ENCODE data around the gene SLC25A21. TPM values are rescaled to one million over a fixed set of nuclear protein-coding genes. Genes with fewer than 3 reads are reported as not detected.
"Not testable (repeated sequence)": the region's sequence is repeated elsewhere in the genome, so short reads cannot be mapped to it uniquely, and the experiment has no call there.

Gene SLC25A21
- not detected for total RNA-seq

DNA sequence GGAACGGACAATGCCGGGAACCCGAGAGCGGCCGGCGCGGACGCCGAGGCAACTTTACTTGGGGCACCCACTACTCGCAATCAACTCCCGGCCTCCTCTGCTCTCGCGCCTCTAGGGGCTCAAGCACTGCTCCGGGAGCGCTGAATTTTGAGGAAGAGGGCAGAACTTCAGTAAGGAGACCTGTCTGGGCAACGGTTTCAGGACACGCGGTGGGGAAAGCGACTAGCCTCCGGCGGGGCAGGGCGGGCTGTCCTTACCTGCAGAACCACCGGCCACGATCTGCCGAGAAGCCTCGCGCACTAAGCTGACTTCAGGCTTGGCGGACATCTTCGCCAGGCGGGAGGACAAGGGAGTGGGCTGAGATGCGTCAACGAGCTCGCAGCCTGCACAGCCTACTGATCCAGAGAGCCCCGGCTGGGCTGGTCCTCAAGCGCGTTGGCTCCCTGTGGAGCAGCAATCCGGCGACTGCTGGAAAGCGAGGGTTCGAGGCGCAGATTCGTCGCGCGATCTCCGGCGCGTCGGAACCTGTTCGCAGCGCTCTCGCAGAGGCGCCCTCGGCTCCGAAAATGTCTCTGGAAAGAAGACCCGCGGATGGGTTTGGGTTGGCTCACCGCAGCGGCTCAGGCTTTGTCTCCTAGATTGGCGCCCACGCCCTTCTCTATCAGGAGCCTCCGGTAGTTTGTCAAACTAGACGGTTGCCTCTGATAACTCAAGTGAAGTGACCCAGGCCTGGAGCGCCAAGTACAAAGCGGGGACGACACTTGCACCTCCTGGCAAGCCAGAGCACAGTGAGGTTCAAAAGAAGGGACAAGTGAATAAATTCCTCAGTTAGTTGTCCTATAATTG, at the start of gene SLC25A21:
TSS of gene SLC25A21 (minus strand) at position 583 of the 846 bp plus-strand sequence.
- no peaks in the 10 kb centered on the region for H3K4me1 ChIP-seq (ENCODE audit: insufficient read depth, low read length)
- peaks cover 25% of the 10 kb centered on the region for H3K27me3 ChIP-seq (ENCODE audit: insufficient read depth, low read length)
- no peaks in the 10 kb centered on the region for H3K9me3 ChIP-seq (ENCODE audit: low read depth, low read length)
- H3K4me3 ChIP-seq (ENCODE audit: low read length): no peak within 1 kb of the TSS

DNA sequence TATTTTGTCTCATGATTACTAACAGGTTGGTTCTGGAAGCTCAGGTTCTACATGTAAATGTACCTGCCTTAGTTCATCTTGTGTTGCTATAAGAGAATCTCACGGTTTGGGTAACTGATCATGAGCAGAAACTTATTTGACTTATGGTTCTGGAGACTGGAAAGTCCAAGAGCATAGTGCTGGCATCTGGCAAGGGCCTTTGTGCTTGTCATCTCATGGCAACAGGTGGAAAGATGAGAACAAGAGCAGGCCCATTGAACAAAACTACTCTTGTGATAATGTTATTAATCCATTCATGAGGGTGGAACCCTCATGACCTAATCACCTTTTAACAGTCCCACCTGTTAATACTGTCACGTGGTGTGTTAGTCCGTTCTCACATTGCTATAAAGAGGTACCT, 48.7 kb upstream of the SLC25A21 start:
- Histone ChIP-seq H3K4me3 (ENCODE audit: low read length) (no peak overlapping the region), H3K27me3 (ENCODE audit: insufficient read depth, low read length) (no peaks in the 10 kb centered on the region), H3K9me3 (ENCODE audit: low read depth, low read length) (no peaks in the 10 kb centered on the region), H3K4me1 (ENCODE audit: insufficient read depth, low read length) (no peaks in the 10 kb centered on the region)

DNA sequence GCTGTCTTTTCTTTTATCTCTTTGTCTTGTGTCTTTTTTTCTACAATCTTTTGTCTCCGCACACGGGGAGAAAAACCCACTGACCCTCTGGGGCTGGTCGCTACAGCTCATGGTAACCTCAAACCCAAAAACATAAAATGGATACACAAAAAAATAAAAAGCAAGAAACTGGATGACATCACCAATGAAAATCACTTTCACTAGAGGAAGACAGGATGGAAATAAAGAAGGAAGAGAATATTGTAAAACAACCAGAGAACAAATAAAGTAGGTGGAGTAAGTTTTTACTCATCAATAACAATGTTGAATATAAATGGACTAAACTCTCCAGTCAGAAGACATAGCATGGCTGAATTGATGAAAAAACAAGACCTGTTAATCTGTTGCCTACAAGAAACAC, 42.9 kb upstream of the SLC25A21 start:
- no peaks in the 10 kb centered on the region for H3K9me3 ChIP-seq (ENCODE audit: low read depth, low read length)
- H3K4me3 ChIP-seq (ENCODE audit: low read length): no peak overlapping the region
- no peaks in the 10 kb centered on the region for H3K27me3 ChIP-seq (ENCODE audit: insufficient read depth, low read length)
- H3K4me1 ChIP-seq (ENCODE audit: insufficient read depth, low read length): no peaks in the 10 kb centered on the region

DNA sequence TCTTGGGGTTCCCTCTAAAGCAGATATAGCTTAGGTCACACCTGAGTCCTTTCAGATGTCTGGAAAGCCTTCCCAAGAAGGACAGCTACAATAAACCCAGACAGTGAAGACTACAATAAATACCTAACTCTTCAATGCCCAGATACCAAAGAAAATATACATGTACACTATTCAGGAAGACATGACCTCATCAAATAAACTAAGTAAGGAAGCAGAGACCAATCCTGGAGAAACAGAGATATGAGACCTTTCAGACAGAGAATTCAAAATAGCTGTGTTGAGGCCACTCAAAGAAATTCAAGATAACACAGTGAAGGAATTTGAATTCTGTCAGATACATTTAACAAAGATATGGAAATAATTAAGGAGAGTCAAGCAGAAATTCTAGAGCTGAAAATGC, 40.6 kb upstream of the SLC25A21 start:
- Histone ChIP-seq H3K4me1 (ENCODE audit: insufficient read depth, low read length) (no peaks in the 10 kb centered on the region), H3K27me3 (ENCODE audit: insufficient read depth, low read length) (no peaks in the 10 kb centered on the region), H3K9me3 (ENCODE audit: low read depth, low read length) (no peaks in the 10 kb centered on the region), H3K4me3 (ENCODE audit: low read length) (no peak overlapping the region)

DNA sequence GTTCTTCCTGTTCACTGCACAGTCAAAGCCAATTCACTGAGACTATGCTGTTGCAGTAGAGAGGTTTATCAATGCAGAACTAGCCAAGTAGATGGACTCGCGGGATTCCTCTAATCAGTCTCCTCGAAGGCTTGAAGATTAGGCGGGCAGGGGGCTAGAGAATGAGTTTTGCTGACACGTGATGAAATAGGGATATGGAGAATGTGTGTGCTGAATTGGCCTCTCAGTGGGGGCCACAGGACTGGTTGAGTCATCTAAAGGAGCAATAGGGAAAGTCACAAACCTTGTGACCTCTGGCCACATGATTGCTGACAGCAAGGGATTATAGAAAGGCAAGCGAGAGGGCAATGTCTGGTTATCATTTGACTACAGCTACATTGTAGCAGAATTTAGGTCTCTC, 38.0 kb upstream of the SLC25A21 start:
- Histone ChIP-seq H3K27me3 (ENCODE audit: insufficient read depth, low read length) (no peaks in the 10 kb centered on the region), H3K4me1 (ENCODE audit: insufficient read depth, low read length) (no peaks in the 10 kb centered on the region), H3K4me3 (ENCODE audit: low read length) (no peak overlapping the region), H3K9me3 (ENCODE audit: low read depth, low read length) (no peaks in the 10 kb centered on the region)

DNA sequence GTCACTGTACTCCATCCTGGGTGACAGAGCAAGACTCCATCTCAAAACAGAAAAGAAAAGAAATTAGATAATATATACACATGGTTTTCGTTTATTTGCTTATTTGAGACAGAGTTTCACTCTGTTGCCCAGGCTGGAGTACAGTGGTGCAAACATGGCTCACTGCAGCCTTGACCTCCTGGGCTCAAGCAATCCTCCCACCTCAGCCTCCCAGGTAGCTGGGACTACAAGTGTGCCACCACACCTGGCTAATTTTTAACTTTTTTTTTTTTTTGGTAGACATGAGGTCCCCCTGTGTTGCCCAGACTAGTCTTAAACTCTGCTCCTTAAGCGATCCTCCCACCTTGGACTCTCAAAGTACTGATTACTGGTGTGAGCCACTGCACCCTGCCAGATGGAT, 37.2 kb upstream of the SLC25A21 start:
- not testable (repeated sequence) for H3K27me3 ChIP-seq (ENCODE audit: insufficient read depth, low read length); H3K9me3 ChIP-seq (ENCODE audit: low read depth, low read length); H3K4me3 ChIP-seq (ENCODE audit: low read length); H3K4me1 ChIP-seq (ENCODE audit: insufficient read depth, low read length)

DNA sequence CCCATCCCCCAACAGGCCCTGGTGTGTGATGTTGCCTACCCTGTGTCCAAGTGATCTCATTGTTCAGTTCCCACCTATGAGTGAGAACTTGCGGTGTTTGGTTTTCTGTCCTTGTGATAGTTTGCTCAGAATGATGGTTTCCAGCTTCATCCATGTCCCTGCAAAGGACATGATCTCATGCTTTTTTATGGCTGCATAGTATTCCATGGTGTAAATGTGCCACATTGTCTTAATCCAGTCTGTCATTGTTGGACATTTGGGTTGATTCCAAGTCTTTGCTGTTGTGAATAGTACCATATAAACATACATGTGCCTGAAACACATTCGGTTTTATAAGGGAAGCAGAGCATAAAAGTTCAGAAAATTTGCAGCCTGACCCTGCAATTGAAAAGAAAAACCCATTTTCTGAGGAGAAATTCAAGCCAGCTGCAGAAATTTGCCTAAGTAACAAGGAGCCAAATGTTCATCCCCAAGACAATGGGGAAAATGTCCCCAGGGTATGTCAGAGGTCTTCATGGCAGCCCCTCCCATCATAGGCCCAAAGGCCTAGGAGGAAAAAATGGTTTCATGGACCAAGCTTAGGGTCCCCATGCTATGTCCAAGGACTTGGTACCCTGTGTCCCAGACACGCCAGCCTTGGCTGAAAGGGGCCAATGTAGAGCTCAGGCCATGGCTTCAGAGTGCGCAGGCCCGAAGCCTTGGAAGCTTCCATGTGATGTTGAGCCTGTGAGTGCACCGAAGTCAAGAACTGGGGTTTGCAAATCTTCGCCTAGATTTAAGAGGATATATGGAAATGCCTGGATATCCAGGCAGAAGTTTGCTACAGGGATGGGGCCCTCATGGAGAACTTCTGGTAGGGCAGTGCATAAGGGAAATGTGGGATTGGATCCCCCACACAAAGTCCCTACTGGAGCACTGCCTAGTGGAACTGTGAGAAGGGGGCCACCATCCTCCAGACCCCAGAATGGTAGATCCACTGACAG, 33.5 kb upstream of the SLC25A21 start:
- not testable (repeated sequence) for H3K27me3 ChIP-seq (ENCODE audit: insufficient read depth, low read length); H3K4me1 ChIP-seq (ENCODE audit: insufficient read depth, low read length); H3K4me3 ChIP-seq (ENCODE audit: low read length); H3K9me3 ChIP-seq (ENCODE audit: low read depth, low read length)

DNA sequence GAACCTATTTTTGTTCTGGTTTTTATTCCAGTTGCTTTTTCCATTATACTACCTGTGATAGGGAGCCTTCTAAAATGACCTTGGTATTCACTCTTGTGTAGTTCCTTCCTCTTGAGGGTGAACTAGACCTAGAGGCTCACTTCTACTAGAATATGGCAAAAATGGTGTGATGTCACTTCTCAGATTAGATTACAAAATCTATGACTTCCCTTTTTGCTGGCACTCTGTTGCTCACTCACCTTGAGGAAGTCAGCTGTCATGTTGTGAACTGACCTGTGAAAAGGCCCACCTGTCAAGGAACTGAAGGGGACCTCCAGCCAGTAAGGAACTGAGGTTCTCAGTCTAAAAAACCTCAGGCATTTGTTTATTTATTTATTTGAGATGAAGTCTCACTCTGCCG, 31.0 kb upstream of the SLC25A21 start:
- H3K9me3 ChIP-seq (ENCODE audit: low read depth, low read length): no peaks in the 10 kb centered on the region
- H3K4me3 ChIP-seq (ENCODE audit: low read length): no peak overlapping the region
- no peaks in the 10 kb centered on the region for H3K4me1 ChIP-seq (ENCODE audit: insufficient read depth, low read length)
- H3K27me3 ChIP-seq (ENCODE audit: insufficient read depth, low read length): peaks cover 8% of the 10 kb centered on the region

DNA sequence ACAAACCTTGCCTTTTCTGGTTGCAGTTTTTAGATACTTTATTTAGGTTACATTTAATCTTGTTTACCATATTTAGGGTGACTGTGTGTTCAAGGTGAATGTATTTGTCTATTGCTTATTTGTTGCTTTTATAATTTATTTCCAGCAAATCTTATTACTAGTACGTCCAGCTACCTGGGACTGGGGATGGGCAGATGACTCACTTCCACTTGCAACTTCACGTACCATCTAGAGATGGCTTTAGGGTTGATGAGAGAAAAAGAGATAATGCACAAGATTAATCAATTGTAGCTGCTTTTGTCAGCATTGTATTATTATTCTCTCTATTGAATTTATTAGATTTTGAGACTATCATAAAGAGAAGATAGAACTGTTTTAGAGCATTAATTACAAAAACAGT, 30.4 kb upstream of the SLC25A21 start:
- Histone ChIP-seq H3K9me3 (ENCODE audit: low read depth, low read length) (no peaks in the 10 kb centered on the region), H3K4me1 (ENCODE audit: insufficient read depth, low read length) (no peaks in the 10 kb centered on the region), H3K27me3 (ENCODE audit: insufficient read depth, low read length) (peaks cover 14% of the 10 kb centered on the region), H3K4me3 (ENCODE audit: low read length) (no peak overlapping the region)

DNA sequence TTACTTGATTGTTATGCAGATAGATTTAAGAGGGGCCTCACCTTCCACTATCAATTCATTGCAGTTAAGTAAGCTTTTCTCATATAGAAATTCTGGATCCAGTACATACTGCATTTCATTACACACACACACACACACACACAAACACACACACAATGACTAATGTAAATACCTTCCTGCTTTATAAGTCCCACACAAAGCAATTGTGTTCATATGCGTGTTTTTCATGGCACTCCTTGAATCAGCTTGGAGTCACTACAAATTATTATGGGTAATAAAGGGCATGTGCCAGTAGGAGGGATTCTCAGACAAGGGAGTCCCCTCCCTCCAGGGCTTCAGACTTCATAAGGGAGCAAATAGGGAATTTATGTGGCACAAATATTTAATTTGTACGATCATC, 29.9 kb upstream of the SLC25A21 start:
- Histone ChIP-seq H3K4me3 (ENCODE audit: low read length) (no peak overlapping the region), H3K27me3 (ENCODE audit: insufficient read depth, low read length) (peaks cover 17% of the 10 kb centered on the region), H3K9me3 (ENCODE audit: low read depth, low read length) (no peaks in the 10 kb centered on the region), H3K4me1 (ENCODE audit: insufficient read depth, low read length) (no peaks in the 10 kb centered on the region)

DNA sequence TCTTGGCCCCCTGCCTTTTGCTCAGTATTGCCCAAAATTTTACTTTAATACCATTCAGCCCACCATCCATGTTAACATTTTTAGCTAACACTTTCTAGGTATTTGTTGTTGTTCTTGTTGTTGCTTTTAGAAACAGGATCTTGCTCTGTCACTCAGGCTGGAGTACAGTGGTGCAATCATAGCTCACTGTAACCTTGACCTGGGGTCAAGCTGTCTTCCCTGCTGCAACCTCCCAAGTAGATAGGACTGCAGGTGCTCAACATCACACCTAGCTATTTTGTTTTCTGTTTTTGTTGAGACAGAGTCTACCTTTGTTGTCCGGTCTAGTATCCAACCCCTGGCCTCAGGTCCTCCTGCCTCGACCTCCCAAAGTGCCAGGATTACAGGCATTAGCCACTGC, 29.3 kb upstream of the SLC25A21 start:
- H3K27me3 ChIP-seq (ENCODE audit: insufficient read depth, low read length): peaks cover 17% of the 10 kb centered on the region
- H3K4me1 ChIP-seq (ENCODE audit: insufficient read depth, low read length): no peaks in the 10 kb centered on the region
- H3K9me3 ChIP-seq (ENCODE audit: low read depth, low read length): no peaks in the 10 kb centered on the region
- no peak overlapping the region for H3K4me3 ChIP-seq (ENCODE audit: low read length)

DNA sequence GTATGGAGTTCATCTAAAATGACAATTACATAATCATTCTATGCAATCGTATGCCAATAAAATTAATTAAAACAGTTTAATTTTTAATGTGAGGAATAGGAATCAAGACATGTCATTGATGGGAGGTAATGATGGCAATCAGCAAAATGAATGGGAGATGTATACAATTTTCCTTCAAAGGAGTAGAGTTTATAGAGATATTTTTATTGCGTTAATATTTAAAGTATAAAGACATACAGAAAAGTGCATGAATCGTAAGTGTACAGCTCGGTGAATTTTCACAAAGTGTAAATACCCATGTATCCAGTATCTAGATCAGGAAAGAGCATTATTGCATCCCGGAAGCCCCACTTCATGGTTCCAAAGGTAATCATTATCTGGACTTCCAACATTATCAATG, 26.5 kb upstream of the SLC25A21 start:
- H3K4me3 ChIP-seq (ENCODE audit: low read length): no peak overlapping the region
- H3K27me3 ChIP-seq (ENCODE audit: insufficient read depth, low read length): peaks cover 17% of the 10 kb centered on the region
- no peaks in the 10 kb centered on the region for H3K9me3 ChIP-seq (ENCODE audit: low read depth, low read length)
- H3K4me1 ChIP-seq (ENCODE audit: insufficient read depth, low read length): no peaks in the 10 kb centered on the region

DNA sequence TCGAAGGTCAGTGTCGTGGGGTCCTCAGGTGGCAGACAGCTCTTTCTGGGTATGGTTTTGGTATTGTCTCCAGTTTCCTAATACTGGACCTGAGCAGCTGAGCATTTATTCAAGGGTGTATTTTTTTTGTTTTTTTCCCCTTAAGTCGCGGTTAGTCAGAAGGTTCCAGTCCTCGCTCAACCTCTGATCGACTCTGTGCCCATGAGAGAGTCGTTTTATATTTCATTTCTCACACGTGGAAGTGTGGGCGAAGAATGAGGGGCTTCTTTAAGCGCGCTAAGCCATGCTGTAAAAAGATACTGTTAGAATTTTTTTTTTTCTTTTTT, 25.8 kb upstream of the SLC25A21 start:
- no peak overlapping the region for H3K4me3 ChIP-seq (ENCODE audit: low read length)
- no peaks in the 10 kb centered on the region for H3K4me1 ChIP-seq (ENCODE audit: insufficient read depth, low read length)
- H3K27me3 ChIP-seq (ENCODE audit: insufficient read depth, low read length): peaks cover 17% of the 10 kb centered on the region
- H3K9me3 ChIP-seq (ENCODE audit: low read depth, low read length): no peaks in the 10 kb centered on the region

DNA sequence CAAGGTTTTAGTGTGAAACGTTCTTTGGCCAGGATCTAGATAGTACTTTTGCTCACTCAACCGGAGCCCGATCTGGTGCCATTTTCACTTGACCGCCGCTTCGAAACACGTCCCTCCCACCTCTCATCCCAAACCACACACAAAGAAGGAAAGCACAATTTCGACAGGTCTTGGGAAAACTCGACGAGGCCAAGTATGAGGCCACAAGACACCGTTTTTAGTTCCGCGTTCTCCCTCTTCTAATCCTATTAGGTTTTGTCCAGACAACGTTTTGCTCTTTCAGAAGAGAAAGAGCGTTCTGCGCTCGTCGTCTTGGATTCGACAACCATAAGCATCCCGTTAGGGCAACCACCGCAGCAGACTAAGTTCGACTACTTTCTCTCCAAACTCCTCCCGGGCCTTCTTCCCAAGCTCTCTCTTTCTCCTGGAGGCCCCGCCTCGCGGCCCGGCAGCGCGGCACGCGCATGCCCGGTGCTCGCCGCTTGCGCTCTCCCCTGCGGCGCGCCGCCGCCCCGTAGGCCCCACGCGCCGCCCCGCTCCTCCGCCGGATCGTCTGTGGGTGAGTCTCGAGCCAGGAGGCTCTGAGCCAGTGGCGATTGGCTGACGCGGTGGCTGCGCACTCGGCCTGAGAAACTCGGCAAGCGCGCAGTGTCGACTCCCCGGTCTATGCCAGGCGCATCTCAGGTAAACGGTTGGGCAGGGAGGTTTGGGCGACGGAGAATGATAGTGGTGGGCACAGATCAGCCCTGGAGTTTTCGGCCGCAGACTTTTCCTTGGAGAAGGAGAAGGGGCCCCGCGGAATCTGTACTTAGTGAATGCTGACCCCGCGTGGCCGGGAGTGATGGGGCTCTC, 25.2 kb upstream of the SLC25A21 start, which contains the start of gene MIPOL1:
TSS of gene MIPOL1 (plus strand) at position 517 of the 852 bp plus-strand sequence. CDS start 49,952 bp downstream, outside the sequence.
- no peaks in the 10 kb centered on the region for H3K9me3 ChIP-seq (ENCODE audit: low read depth, low read length)
- no peaks in the 10 kb centered on the region for H3K4me1 ChIP-seq (ENCODE audit: insufficient read depth, low read length)
- H3K27me3 ChIP-seq (ENCODE audit: insufficient read depth, low read length): peaks cover 17% of the 10 kb centered on the region
- H3K4me3 ChIP-seq (ENCODE audit: low read length): no peak within 1 kb of the TSS

Data from mononuclear cell (primary cell).